GM21367 (cell line): ENCODE results near the gene KLHL33.
A peak's percentile ranks its signal among the peaks of the same experiment; 100 is the strongest.
"Not testable (repeated sequence)": the region's sequence is repeated elsewhere in the genome, so short reads cannot be mapped to it uniquely, and the experiment has no call there.

Experiments used
- ATAC-seq: cut with Tn5 transposase; IDR thresholded peaks from one replicate; pipeline ENCODE4 v1.9.1; 2021; ENCODE audit not compliant: unreplicated experiment

Gene KLHL33

DNA sequence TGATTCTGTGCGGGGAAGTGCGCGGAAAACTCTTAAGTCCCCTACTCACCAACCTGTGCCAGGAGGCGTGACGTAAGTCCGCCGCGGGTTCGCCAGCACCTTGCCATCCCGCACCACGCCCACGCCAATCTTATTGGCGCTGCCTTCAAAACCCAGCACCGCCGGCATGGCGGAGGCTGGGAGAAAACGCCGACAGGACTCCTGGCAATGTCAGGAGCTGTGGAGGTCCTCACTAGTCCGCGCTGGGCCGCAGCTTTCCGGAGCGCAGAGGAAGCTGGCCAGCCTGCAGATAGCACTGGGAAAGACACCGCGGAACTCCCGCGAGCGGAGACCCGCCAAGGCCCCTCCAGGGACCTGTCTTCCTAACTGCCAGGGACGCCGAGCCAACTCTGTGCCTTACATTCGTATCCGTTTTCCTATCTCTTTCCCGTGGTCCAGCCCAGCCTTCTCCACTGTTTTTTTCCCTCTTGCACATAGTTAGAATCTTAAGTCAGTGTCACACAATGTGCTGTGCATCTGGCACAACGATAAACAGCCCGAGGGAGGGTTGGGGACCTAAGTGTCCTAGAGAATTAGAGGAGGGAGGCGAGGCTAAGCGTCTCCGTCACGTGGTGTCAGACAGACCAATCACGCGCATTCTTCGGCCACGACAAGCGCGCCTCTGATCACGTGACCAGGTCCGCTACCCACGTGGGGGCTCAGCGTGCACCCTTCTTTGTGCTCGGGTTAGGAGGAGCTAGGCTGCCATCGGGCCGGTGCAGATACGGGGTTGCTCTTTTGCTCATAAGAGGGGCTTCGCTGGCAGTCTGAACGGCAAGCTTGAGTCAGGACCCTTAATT, 18.8 kb upstream of the KLHL33 start, which contains the start of the genes APEX1 and OSGEP:
Gene APEX1, plus strand, starts transcription at position 711 of the 839 bp plus-strand sequence. CDS start 420 bp downstream, outside the sequence.
Gene OSGEP, minus strand, starts transcription at position 297 of the 839 bp plus-strand sequence. Its CDS starts 129 bp downstream, at position 168.
- ATAC-seq = peak; percentile 79

DNA sequence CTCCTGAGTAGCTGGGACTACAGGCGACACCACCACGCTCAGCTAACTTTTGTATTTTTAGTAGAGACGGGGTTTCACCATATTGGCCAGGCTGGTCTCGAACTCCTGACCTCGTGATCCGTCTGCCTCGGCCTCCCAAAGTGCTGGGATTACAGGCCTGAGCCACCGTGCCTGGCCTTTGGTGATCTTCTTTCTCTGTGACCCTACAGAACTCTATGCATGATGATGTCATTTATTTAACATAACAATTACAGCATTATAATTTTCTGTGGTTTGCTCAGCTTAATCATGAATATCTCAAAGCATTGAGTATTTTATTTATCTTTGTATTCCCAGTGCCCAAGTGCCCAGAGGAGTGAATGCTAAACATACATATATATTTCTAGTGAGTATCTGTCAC, 16.9 kb upstream of the KLHL33 start:
- ATAC-seq = not testable (repeated sequence)

DNA sequence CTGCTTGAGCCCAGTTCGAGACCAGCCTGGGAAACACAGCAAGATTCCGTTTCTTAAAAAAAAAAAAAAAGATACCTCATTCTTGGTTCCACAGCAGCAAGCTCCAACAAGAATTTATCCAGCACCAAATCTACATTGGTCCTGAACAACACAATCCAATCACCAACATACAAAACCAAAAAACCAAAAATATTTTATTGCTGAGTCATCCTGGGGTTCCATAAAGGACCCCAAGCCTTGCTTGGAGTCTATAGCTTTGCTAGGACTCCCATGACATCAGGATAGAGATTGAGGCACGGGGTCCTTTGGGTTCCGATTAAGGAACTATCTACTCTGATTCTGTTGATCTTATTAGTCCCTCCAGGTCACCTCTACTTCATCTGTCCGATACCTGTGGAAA, 10.9 kb upstream of the KLHL33 start:
- ATAC-seq = no peak

DNA sequence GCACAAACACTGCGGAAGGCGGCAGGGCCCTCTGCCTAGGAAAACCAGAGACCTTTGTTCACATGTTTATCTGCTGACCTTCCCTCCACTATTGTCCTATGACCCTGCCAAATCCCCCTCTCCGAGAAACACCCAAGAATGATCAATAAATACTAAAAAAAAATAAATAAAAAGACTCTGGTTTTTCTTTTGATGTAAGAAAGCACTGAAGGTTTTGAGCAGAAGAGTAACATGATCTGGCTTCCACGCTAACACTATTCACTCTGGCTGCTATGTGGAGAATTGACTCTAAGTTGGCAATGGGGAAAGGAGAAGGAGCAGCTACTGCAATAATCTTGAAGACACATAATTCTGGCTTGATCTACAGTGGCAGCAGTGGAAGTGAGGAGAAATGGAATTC, 7.7 kb upstream of the KLHL33 start:
- ATAC-seq = not testable (repeated sequence)

DNA sequence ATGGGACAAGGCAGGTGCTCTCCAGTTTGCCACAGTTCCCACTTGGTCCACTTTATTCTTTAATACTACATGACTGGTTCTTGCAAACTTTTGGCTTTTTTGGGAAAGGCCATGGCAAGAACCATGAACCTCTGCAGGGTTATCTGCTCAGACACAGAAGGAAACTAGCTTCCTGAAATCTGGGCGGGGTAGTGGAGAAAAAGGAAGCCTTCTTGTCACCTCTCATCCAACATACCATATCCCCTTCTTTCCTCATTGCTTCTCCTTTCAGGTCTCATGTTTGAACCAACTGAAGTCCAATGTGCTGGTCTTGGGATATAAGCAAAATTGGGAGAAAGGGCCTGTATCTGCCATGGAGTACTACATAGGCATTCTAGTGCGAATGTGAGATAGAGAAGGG, 5.5 kb upstream of the KLHL33 start:
- no peak for ATAC-seq

DNA sequence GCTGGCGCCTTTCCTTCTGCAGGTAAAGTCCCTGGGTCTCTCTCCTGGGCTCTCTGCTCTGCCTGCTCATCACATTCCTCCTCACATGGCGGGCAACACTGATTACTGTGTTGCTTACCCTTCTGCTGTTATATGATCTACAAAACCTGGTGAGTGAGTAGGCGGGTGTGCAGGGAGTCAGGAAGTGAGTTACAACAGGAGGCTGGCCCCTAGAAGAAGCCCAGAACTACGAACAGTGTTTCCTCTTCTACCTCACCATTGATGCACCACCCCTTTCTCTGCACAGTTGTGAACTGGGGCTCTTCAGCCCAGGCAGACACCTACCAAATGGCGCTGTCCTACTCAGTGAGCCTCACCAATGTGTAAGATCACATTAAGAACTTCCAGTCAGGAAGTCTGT, 4.9 kb upstream of the KLHL33 start:
- ATAC-seq = no peak

DNA sequence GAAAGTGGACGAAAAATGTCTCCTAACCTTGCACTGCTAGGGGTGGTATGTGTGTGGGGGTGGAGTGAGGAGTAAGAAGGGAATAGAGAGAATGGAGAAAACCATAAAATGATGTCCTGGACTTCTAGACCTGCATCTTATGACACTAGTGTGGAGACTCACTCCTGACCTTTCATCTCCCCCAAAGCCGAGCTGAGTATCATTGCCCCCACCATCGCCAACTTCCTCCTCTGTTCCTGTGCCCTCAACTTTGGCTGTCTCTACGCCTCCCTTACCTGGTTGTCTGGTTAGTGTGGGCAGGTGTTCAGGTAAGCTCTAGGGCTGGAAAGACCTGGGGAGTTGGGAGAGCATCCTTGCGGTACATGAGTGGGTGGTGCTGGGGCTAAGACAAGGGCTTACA, 4.5 kb upstream of the KLHL33 start:
- ATAC-seq = no peak

DNA sequence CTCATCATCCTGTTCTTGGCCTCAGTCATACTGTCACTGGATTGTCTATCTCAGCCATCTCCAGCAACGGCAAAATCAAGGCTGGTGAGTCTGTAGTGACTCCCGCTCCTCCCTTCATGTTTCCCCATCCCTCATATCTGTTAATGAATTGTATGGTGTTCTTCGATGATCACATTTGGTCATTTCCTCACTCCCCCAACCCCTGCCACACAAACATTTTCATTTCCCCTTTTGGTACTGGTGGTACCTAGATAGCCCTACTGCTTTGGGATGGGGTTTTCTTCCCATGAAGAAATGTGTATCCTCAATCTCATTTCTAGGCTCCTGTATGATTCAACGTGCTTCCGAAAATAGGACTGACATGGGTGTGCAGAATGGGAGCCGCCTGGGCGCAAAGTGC, 2.7 kb upstream of the KLHL33 start:
- ATAC-seq = no peak

DNA sequence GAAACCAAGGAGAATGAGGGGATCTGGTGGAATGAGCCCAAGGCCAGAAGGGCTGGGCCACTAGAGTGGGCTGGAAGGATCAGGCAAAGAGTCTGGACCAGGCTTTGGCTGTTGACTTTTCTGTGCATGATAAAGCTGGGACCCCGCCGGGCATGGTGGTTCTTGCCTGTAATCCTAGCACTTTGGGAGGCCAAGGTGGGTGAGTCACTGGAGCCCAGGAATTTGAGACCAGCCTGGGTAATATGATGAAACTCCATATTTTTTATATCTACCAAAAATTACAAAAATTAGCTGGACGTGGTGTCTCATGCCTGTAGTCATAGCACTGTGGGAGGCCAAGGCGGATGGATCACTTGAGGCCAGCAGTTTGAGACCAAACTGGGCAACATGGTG, 393 bp upstream of the KLHL33 start:
- no peak for ATAC-seq

DNA sequence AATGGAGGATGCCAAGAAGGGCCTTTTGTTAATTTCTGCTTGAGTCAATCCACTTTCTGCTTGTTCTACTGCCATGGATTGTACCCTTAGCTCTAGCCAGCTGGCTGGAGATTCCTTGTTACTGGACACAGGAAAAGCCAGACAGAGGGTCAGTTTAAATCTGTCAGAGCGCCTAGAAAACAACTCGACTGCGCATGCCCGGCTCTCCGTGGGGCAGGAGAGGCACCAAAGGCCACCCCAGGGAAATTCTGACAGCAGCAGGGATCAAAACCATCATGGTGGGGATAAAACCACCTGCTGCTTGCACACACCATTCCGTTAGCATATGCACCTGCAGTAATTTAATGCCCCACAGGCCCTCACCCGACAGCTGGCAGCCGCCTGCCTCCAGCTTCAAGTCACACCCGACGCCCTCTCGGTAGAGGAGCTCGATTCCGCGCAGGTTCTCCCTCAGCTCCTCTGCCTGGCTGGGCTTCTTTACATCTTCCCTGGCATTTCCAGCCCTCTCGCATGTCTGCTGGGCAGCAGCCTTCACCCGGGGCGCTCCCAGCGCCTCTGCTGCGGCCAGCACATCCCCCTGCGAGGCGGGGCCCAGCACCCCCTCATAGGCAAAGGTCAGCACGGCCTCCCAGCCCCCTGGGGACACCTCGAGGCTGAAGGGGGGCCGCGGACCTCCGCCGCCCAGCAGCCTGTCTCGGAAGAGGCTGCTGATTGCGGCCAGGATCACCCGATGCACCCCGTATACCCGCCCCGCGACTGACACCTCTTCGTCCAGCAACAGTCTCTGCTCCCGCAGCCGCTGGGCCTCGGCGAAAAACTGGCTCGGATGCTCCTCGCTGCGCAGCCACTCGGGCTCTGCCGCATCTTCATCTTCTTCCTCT, 1.0 kb downstream of the KLHL33 start:
- no peak for ATAC-seq

DNA sequence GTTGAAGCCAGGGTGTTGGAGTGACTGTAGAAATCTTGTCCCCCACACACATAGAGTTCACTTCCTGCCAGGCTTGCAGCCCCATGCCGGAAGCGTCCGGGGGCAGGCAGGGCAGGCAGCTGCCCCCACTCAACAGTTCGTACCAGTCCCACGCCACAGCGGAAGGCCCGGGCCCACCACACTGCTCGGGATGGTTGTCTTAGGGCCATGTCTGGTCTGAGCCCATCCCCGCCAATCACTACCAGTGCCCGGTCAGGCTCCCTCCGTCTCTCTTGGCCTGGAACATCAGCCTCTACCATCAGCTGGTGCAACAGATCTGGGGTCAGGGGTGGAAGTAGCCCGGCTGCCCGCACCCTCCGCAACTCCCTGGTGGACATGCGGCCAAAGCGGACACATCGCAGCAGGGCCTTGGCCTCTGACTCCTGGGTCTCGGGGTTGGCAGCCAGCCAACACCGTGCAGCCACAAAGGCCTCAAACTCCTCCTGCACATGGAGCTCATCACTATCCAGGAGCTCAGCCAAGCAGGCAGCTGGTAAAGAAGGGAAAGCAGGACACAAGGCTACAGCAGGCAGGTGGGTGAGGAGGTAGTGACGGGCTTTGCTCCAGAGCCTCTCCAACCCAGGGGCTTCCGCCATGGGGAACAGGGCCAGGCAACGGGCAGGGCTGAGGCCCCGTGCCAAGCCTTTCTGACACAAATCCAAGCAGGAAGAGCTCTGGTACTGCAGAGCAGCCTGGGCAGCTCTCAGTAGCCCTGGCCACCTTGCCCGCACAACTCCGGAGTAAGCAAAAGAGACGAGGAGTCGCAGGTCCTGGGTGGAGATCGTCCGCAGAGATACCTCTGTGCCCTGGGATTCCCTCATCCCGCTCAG, 5.9 kb downstream of the KLHL33 start:
- no peak for ATAC-seq

DNA sequence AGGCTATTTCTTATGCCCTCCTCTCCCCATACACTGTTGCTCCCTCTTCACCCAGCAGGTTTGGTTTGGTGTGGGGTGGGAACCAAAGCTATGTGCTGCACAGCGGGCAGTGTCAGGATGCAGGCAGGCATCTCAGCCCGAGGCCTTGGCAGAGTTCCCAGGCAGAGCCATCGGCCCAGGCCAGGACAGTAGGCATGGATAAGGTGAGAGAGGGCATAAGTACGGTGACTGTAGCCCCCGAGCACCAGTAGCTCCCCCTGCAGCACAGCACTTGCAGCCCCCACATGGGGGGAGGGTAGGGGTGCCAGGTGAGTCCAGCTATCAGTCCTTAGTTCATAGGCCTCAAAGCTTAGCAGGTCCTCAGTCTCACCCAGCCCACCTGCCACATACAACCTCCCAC, 7.2 kb downstream of the KLHL33 start:
- ATAC-seq = no peak

DNA sequence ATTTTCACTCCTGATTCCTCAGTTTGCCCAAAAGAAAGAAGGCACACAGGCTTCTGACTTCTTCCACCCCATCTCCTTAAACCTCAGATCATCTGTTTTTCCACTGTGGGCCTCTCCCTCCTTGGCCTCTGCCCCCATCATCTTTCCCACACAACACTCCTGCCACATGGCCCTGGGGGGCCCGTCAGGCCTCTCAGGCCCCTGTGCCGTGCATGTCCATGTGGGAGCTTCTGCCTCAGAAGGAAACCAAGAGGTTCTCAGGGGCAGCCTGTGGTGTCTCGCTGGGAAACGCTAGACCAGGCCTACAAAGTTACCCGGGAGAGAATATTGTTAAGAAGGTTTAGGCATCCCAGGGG, 8.0 kb downstream of the KLHL33 start:
- peak; percentile 28 for ATAC-seq

DNA sequence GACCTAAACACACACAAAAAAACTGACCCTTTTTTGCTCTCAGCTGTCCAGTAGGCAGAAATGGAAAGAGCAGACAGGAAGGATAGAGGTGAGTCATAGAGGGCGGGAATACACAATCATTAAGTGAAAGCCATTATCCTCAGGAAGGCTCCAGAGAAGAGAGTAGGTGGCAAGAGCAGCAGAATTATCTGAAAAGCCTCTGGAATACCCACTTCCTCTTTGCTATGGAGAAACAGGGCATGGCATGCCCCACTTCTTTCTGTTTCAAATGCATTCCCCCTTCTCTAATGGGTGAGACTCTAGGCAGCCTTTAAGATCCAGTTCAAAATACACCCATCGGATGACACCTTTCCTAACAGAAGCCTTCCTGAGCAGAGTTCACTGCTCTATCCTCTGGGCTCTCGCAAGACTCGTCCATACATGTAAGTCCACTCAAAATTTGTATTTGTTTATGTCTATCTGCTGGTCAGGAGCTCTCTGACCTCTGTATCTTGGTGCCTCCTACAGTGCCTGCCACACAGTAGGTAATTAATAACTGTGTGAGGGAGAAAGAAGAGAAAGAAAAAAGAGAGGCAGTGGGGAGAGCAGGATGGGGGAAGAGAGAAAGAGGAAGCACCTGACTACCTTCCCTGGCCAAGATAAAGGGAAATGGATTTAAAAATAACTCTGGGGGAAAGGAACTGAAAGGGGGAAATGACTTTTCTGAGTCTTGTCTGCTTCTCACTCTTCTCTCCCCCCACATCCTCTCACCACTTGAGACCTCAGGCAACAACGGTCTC, 8.5 kb downstream of the KLHL33 start:
- ATAC-seq = peak; percentile 64

DNA sequence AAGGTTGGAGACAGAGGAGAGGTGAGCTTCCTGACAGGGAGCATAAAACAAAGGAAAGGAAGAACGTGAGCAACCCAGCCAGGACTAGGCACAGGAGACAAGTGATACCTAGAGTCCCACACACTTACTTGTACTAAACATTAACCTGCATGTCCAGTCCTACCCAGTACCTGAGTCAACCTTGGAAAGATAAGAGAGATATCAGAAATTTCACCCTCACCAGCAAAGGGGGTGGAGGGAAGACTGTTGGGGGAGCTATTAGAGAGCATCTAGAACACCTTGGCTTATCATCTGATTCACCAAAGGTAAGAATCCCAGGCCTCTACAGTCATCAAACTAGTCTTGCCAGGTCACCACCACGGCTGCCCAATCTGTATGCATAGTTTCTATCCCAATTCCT, 11.1 kb downstream of the KLHL33 start:
- ATAC-seq = no peak

DNA sequence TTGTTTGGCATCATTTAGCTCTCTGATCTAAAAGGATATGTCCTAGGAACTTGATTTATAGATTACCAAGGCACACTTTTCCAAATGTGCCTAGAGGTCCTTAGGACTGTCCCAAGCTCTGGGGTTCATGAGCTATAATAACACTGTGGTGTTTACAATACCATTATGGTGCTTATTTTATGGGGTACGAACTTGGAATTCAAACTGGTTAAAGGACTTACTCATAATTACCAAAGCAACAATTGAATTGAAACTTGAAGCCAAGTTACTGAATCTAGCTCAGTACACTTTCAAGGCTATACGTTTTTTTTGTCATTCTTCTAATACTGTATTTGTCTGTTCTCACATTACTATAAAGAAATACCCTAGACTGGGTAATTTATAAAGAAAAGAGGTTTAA, 13.1 kb downstream of the KLHL33 start:
- ATAC-seq = no peak

DNA sequence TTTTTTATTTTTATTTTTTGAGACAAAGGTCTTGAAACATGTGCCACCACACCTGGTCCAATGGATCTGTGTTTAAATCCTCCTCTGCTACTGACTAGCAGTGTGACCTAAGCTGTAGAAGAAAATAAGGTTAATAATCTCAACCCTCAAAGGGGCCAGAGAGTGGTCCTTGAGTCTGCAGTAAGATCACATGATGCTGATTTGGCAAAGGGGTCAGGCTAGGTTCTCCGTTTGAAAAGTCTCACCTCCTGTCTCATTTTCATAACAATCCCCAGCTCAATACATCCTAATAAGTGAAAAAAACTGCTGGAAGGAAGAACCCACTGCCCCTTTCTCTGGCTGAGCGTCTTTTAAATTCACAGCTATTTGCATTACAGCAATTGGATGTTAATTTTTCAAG, 14.7 kb downstream of the KLHL33 start:
- ATAC-seq = no peak

DNA sequence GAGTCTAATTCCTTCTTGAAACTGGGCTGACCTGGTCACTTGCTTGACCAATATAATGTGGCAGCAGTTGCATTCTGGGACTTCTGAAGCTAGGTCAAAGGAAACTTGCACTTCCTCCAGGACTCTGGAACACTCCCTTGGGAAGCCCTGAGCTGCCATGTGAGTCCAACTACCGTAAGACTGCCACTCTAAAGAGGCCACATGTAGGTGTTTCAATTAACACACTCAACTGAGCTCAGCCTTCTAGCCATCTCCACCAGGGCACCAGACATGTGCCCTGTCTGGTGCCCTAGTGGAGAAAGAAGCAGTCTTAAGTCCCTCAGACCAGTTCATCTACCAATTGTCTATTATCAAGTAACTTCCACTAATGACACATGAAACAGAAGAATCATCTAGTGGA, 16.5 kb downstream of the KLHL33 start:
- no peak for ATAC-seq

DNA sequence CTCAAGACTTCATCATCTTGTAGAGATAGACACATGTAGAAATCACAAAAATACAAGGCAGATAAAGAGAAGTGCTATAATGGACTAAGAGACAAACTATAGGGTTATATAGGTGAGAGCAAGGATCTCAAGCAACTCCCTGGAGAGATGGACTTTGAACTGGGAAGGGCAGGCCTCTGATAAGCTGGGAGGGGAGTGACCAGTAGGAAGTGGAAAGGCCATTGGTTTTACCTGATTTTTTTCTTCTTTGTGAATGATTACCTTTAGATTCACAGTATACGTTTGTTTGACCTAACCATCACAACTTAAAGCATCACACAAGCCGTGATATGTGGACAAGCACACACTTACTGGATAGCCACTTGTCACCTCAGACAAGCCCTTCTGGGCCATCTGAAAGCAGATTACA, 17.5 kb downstream of the KLHL33 start:
- ATAC-seq = no peak
